Thoracic aorta (tissue), 2 donors: ENCODE results near the gene SRD5A1. TPM values are rescaled to one million over a fixed set of nuclear protein-coding genes. Genes with fewer than 3 reads are reported as not detected.

Experiments
- ATAC-seq: fragments of 150-250 bp; one replicate; pipeline ENCODE4 v1.8.0; 2017; ENCODE audit warnings: low read depth; ENCODE audit not compliant: insufficient number of reproducible peaks, low FRiP score
- DNase-seq: peaks from one replicate; pipeline ENCODE4 v3.0.0-alpha.2; 2020; ENCODE audit warnings: low spot score
- H3K27ac ChIP-seq, 2 donors: fragments of 200-600 bp; sonication (generic); 1 replicate in 1 of 2; 2 replicates in 1 of 2; pipeline ENCODE4 v1.5.1; 2016; ENCODE audit warnings: mild to moderate bottlenecking in 2 of 2, moderate library complexity in 2 of 2
- H3K27me3 ChIP-seq: fragments of 200-600 bp; sonication (generic); replicated peaks from 2 replicates; pipeline ENCODE4 v1.6.0; 2016; ENCODE audit warnings: mild to moderate bottlenecking; ENCODE audit not compliant: insufficient read depth
- H3K36me3 ChIP-seq: fragments of 200-600 bp; sonication (generic); one replicate; pipeline ENCODE4 v1.5.1; 2016
- H3K4me1 ChIP-seq, 2 donors: fragments of 200-600 bp; sonication (generic); 1 replicate in 1 of 2; 2 replicates in 1 of 2; pipeline versions ENCODE4 v1.5.1 to v1.6.0; 2016; ENCODE audit warnings: low read depth in 2 of 2, mild to moderate bottlenecking in 1 of 2; ENCODE audit not compliant: control insufficient read depth in 1 of 2
- H3K4me3 ChIP-seq: fragments of 200-600 bp; sonication (generic); 2 replicates; pipeline ENCODE4 v1.5.1; 2016; ENCODE audit warnings: mild to moderate bottlenecking
- H3K9me3 ChIP-seq: fragments of 200-600 bp; sonication (generic); 2 replicates; pipeline ENCODE4 v1.5.1; 2016
- CTCF ChIP-seq: fragments of 200-600 bp; sonication (generic); IDR thresholded peaks from one replicate; pipeline ENCODE4 v1.5.1; 2019; ENCODE audit warnings: antibody characterized with exemption
- total RNA-seq, 2 donors: library from RNA; depleted of rRNA; stranded (reverse); fragments of >200 nt; gene quantifications; one replicate each; pipeline versions ENCODE4 v1.1.0 to v1.2.3, GENCODE V29; 2016

The SRD5A1 gene
- total RNA-seq, 2 donors from 2014 or later: 7.6 to 8.5 TPM

GRCh38 chr5:6586647-6587042, 46.6 kb upstream of the SRD5A1 start:
- no peaks in the 10 kb centered on the region for H3K9me3 ChIP-seq
- no peaks in the 10 kb centered on the region for H3K36me3 ChIP-seq
- no peak for TF ChIP-seq CTCF
- ATAC-seq: no peak
- H3K4me1 ChIP-seq: peaks cover 7 to 21% of the 10 kb centered on the region in 2 donors
- DNase-seq: no peak
- H3K27me3 ChIP-seq: no peaks in the 10 kb centered on the region
- H3K27ac ChIP-seq: no peak overlapping the region
- no peak overlapping the region for H3K4me3 ChIP-seq

DNA sequence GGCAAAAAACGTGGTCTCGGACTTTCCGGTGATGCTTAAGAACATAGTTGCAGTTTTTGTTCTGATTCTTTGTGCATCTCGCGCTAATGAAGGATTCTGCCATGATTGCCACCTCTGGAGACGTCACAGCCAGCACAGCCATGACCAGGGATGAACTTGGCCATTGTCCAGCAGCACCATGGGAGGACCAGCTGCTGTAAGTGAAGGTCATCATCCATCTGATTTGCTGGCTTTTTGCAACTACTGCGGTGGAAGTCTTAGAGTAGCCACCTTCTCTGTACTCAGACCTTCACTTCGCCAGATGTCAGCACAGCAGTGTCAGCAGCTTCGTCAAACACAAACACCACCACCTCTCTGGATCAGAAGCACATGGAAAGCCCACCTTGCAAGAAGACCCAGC, 46.1 kb upstream of the SRD5A1 start:
- TF ChIP-seq CTCF: no peak
- Histone ChIP-seq H3K27ac (no peak overlapping the region), H3K27me3 (no peaks in the 10 kb centered on the region), H3K4me3 (no peak overlapping the region), H3K36me3 (no peaks in the 10 kb centered on the region), H3K9me3 (no peaks in the 10 kb centered on the region), H3K4me1 (peaks cover 7 to 16% of the 10 kb centered on the region in 2 donors)
- ATAC-seq: no peak
- no peak for DNase-seq

DNA sequence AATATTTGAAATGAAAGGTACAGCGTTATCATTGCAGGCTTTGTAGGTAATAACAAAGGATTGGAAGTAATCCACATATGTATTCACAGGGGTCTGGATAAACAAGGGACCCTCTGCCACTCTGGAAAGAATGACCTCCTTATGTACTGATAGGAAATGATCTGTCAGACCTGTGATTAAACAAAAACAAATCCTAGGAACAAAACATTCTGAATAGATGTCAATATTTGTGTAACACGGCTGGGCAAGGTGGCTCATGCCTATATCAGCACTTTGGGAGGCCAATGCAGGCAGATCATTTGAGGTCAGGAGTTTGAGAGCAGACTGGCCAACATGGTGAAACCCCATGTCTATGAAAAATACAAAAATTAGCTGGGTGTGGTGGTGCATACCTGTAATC, 42.7 kb upstream of the SRD5A1 start:
- no peak for TF ChIP-seq CTCF
- H3K36me3 ChIP-seq: no peaks in the 10 kb centered on the region
- ATAC-seq (no peak), DNase-seq (no peak)
- H3K4me1 ChIP-seq: no peaks in the 10 kb centered on the region
- no peaks in the 10 kb centered on the region for H3K9me3 ChIP-seq
- no peaks in the 10 kb centered on the region for H3K27me3 ChIP-seq
- H3K27ac ChIP-seq: no peak overlapping the region
- H3K4me3 ChIP-seq: no peak overlapping the region

DNA sequence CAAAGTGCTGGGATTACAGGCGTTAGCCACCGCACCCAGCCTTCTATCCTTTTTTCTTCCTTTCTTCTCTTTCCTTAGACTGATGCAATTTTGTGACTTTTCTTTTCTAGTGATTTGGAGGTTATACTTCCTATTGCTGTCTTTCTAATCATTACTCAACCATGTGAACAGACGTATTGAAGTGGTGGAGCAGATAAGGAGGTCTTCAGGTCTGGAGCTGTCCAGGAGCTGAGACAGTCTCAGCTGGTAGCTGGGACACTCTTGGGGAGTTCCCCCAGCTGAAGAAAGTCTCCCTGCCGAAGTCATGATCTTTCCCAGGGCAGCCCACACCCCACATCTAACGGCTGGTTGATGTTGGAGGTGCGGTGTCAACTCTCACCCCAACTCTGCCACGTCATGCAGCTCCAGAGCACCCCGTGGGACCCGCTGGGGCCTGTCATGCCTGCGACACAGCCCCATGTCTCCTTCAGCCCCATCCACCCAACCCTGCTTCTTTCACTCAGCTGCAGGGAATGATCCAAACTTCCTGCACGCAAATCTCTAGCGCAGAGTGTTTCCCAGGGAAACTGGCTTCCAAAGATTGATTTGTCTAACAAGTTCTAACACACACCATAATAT, 41.5 kb upstream of the SRD5A1 start:
- no peak for DNase-seq
- Histone ChIP-seq H3K4me1 (no peaks in the 10 kb centered on the region), H3K27ac (no peak overlapping the region), H3K9me3 (no peaks in the 10 kb centered on the region), H3K36me3 (no peaks in the 10 kb centered on the region), H3K27me3 (no peaks in the 10 kb centered on the region), H3K4me3 (no peak overlapping the region)
- ATAC-seq: no peak
- TF ChIP-seq CTCF: no peak

DNA sequence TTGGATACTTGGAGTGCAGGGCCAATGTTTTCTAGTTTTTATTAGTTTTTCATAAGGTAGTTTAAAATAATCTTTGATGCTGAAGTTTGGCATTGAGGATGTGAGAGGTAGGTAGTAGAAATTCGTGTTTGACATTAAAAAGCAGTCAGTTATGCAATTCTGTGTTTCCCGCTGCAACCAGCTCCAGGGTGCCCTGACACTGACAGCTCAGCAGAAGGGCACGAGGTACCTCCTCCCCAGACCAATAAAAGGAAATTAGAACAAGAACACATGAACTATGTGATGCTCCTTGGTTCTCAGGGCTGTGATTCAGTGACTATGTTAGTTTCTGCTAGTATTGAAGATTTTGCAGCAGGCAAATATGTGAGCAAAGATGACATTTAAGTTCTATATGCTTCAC, 40.6 kb upstream of the SRD5A1 start:
- Histone ChIP-seq H3K4me3 (no peak overlapping the region), H3K36me3 (no peaks in the 10 kb centered on the region), H3K9me3 (no peaks in the 10 kb centered on the region), H3K4me1 (peaks cover 0 to 3% of the 10 kb centered on the region in 2 donors), H3K27ac (no peak overlapping the region), H3K27me3 (no peaks in the 10 kb centered on the region)
- no peak for ATAC-seq
- no peak for DNase-seq
- no peak for TF ChIP-seq CTCF
